ENCODE results near the gene CSTF3. TPM values are rescaled to one million over a fixed set of nuclear protein-coding genes. Genes with fewer than 3 reads are reported as not detected.

CSTF3 gene
- total and polyA plus RNA-seq, 4 donors = 14.3 to 35.6 (median 27.3) TPM

GRCh38 chr11:33171251-33171650 lies 10.0 kb upstream of the CSTF3 start:
- no peak overlapping the region for H3K4me3 ChIP-seq
- TF ChIP-seq CTCF (IDR thresholded peaks at IDR 0.05; ENCODE audit: control extremely low read depth, extremely low read depth) = no peak
- no peak for ATAC-seq (ENCODE audit: insufficient read depth, low FRiP score)
- no peaks in the 10 kb centered on the region for H3K9me3 ChIP-seq (ENCODE audit: control insufficient read depth in 4 of 4, insufficient read depth in 3 of 4, low read length in 3 of 4)
- no peak overlapping the region for H3K27ac ChIP-seq (ENCODE audit: low read depth in 1 of 2, low read length in 1 of 2)
- no peaks in the 10 kb centered on the region for H3K27me3 ChIP-seq (ENCODE audit: control insufficient read depth in 3 of 3, insufficient read depth in 3 of 3, low read length in 2 of 3)
- no peak overlapping the region for H3K9ac ChIP-seq (ENCODE audit: insufficient read depth in 1 of 2, low read length in 2 of 2)
- no peak for DNase-seq
- WGBS, 2 donors = 89 to 94% methylated on average over 1 of the region's 1 CpG
- H3K4me1 ChIP-seq (ENCODE audit: control insufficient read depth in 5 of 5, insufficient read depth in 5 of 5, low read length in 5 of 5) = peaks cover 0 to 3% (median 0%) of the 10 kb centered on the region in 5 donors
- H3K36me3 ChIP-seq (ENCODE audit: control insufficient read depth in 4 of 4, insufficient read depth in 4 of 4, low read length in 4 of 4) = no peaks in the 10 kb centered on the region

GRCh38 chr11:33168709-33169200 lies 7.5 kb upstream of the CSTF3 start:
- WGBS, 2 donors = 25 to 57% methylated on average over 4 of the region's 4 CpGs
- Histone ChIP-seq H3K4me1 (ENCODE audit: control insufficient read depth in 5 of 5, insufficient read depth in 5 of 5, low read length in 5 of 5) (peaks cover 0 to 3% (median 0%) of the 10 kb centered on the region in 5 donors), H3K36me3 (ENCODE audit: control insufficient read depth in 4 of 4, insufficient read depth in 4 of 4, low read length in 4 of 4) (no peaks in the 10 kb centered on the region), H3K9ac (ENCODE audit: insufficient read depth in 1 of 2, low read length in 2 of 2) (no peak overlapping the region), H3K27ac (ENCODE audit: low read depth in 1 of 2, low read length in 1 of 2) (no peak overlapping the region), H3K9me3 (ENCODE audit: control insufficient read depth in 4 of 4, insufficient read depth in 3 of 4, low read length in 3 of 4) (no peaks in the 10 kb centered on the region), H3K4me3 (no peak overlapping the region), H3K27me3 (ENCODE audit: control insufficient read depth in 3 of 3, insufficient read depth in 3 of 3, low read length in 2 of 3) (no peaks in the 10 kb centered on the region)
- DNase-seq (peak in 2 of 3 donors; percentile 31 to 43), ATAC-seq (ENCODE audit: insufficient read depth, low FRiP score) (no peak)
- no peak for TF ChIP-seq CTCF (IDR thresholded peaks at IDR 0.05; ENCODE audit: control extremely low read depth, extremely low read depth)

- no peak for ATAC-seq (ENCODE audit: insufficient read depth, low FRiP score)
- no peak overlapping the region for H3K9ac ChIP-seq (ENCODE audit: insufficient read depth in 1 of 2, low read length in 2 of 2)
- WGBS, 2 donors = 96 to 97% methylated on average over 8 of the region's 8 CpGs
These were observed 1.6 kb upstream of the CSTF3 start for GRCh38 chr11:33162831-33163230.

More at GRCh38 chr11:33162831-33163230, 1.6 kb upstream of the CSTF3 start:
- Histone ChIP-seq H3K4me1 (ENCODE audit: control insufficient read depth in 5 of 5, insufficient read depth in 5 of 5, low read length in 5 of 5) (peaks cover 0 to 18% (median 14%) of the 10 kb centered on the region in 5 donors), H3K4me3 (no peak overlapping the region), H3K27ac (ENCODE audit: low read depth in 1 of 2, low read length in 1 of 2) (no peak overlapping the region), H3K9me3 (ENCODE audit: control insufficient read depth in 4 of 4, insufficient read depth in 3 of 4, low read length in 3 of 4) (no peaks in the 10 kb centered on the region), H3K36me3 (ENCODE audit: control insufficient read depth in 4 of 4, insufficient read depth in 4 of 4, low read length in 4 of 4) (no peaks in the 10 kb centered on the region), H3K27me3 (ENCODE audit: control insufficient read depth in 3 of 3, insufficient read depth in 3 of 3, low read length in 2 of 3) (no peaks in the 10 kb centered on the region)
- no peak for TF ChIP-seq CTCF (IDR thresholded peaks at IDR 0.05; ENCODE audit: control extremely low read depth, extremely low read depth)
- no peak for DNase-seq

Measured in lung (tissue), 12 donors.